ENCODE measurements around the gene RPS6KA2.
A peak's percentile ranks its signal among the peaks of the same experiment; 100 is the strongest.
"Not testable (repeated sequence)": the region's sequence is repeated elsewhere in the genome, so short reads cannot be mapped to it uniquely, and the experiment has no call there.

The RPS6KA2 gene

GRCh38 chr6:166589337-166589731 lies 37.7 kb downstream of the RPS6KA2 start:
- no peak for DNase-seq

- no peak for DNase-seq
Observed at GRCh38 chr6:166588691-166589336, 38.2 kb downstream of the RPS6KA2 start.

GRCh38 chr6:166587631-166588413 lies 39.2 kb downstream of the RPS6KA2 start:
- DNase-seq: no peak

DNA sequence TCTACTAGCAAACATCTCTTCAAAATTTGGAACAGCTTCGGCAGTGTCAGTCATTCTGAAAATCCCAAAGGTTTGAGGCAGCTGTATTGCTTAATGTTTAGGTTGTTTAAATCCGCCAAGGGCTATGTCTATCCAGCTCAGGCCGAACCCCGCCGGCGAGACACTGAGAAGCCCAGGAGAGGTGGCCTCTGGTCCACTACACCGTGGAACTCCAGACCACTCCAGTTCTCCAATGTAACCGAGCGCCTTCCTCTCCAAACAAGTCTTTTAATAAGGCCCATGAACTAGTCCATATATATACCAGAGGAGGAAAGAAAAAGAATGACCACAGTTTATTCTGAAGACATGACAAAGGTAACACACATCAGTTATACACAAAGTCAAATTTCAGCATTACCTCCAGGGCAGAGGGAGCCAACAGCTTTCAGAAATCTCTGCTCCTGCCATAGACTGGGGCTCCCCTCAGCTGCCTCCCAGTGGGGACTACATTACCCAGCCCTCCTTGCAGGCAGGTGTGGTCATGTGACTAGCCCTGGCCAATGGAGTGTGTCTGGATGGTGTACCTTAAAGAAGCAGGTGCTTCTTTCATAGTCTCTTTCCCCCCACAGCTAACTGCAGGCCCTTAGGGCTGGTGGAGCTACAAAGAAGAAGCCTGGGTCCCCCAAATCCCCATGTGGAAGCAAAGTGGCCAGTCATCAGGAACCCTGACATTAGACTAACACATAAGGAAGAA lies 40.5 kb downstream of the RPS6KA2 start, which contains the start of gene RAMACL:
RAMACL (minus strand) TSS at position 255 of the 733 bp plus-strand sequence; CDS start at position 54, 201 bp downstream.
- DNase-seq: peak in 3 of 5 donors; percentile 8 to 29 (median 29)

GRCh38 chr6:166584853-166585429 lies 42.1 kb downstream of the RPS6KA2 start:
- DNase-seq: no peak

DNA sequence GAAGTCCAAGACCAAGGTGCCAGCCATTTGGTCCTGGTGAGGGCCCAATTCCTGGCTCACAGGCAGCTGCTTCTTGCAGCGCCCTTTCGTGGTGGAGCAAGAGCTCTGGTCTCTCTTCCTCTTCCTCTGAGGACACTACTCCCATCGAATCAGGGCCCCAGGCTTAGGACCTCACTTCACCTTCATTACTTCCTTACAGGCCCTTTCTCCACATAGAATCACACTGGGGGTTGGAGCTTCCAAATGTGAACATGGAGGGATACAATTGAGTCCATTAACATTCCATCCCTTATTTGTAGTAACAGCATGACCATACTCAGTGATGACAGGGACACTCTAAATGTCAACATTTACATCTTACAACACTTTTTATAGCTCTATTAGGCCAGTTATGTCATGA lies 42.9 kb downstream of the RPS6KA2 start:
- DNase-seq: no peak

GRCh38 chr6:166583230-166583965 lies 43.7 kb downstream of the RPS6KA2 start:
- DNase-seq: no peak

GRCh38 chr6:166582258-166582657 lies 44.8 kb downstream of the RPS6KA2 start:
- DNase-seq: no peak

DNA sequence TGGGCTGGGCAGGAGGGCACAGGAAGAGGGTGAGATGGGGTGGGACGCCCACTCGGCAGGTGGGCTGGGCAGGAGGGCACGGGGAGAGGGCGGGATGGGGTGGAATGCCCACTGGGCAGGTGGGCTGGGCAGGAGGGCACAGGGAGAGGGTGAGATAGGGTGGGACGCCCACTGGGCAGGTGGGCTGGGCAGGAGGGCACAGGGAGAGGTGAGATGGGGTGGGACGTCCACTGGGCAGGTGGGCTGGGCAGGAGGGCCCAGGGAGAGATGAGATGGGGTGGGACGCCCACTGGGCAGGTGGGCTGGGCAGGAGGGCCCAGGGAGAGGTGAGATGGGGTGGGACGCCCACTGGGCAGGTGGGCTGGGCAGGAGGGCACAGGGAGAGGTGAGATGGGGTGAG lies 45.2 kb downstream of the RPS6KA2 start:
- not testable (repeated sequence) for DNase-seq

DNA sequence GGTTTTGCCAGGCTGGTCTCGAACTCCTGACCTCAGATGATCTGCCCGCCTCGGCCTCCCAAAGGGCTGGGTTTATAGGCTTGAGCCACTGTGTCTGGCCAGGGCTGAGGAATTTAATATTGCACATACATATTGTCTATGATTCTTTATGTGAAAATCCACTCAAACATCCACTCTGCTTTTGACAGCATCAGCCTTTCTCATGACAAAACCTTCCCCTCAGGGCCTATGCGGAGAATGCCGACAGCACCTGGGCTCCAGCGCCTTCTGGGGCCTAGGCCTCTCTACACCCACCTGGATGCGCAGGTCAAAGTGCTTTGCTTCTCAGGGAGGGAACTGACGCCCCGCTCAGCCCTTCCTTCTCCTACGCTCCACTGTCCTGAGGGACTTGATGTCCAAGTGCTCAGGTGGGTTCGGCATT lies 46.0 kb downstream of the RPS6KA2 start:
- no peak for DNase-seq

- DNase-seq: no peak
Observed at GRCh38 chr6:166580076-166581050, 46.7 kb downstream of the RPS6KA2 start.

- no peak for DNase-seq
Observed at GRCh38 chr6:166579237-166579850, 47.7 kb downstream of the RPS6KA2 start.

DNA sequence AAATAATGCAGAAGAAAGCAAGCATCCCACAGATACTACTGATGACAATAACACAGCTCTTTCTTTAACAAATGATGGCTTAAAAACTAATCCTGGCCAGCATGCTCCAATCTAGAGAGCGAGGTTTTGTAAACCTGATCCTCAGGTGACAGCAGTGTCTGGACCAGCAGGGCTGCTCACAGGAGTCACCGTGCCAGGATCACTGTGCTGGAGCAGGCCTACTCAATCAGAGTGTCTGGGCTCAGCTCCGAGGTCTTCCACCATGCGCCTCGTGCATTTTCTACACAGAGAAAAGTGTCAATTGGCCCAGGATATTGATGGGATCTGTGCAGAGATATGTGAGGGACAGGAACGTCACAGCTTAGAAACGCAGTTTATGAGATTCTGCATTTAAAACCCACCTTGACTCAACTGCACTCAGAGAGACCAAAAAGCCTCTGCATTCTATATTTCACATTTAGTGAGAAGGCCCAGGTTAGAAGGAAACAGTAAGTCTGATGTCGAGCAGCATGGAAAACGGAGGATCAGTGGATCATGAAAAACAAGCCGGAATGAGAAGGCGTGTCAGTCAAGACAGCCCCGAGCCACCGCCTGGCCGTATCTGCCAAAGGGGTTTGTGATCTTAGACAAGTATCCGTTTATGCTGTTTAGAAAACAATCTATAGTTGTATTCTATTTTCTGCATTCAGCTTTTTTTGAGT lies 48.4 kb downstream of the RPS6KA2 start:
- DNase-seq: no peak

- DNase-seq: no peak
Observed at GRCh38 chr6:166575205-166575604, 51.8 kb downstream of the RPS6KA2 start.

DNA sequence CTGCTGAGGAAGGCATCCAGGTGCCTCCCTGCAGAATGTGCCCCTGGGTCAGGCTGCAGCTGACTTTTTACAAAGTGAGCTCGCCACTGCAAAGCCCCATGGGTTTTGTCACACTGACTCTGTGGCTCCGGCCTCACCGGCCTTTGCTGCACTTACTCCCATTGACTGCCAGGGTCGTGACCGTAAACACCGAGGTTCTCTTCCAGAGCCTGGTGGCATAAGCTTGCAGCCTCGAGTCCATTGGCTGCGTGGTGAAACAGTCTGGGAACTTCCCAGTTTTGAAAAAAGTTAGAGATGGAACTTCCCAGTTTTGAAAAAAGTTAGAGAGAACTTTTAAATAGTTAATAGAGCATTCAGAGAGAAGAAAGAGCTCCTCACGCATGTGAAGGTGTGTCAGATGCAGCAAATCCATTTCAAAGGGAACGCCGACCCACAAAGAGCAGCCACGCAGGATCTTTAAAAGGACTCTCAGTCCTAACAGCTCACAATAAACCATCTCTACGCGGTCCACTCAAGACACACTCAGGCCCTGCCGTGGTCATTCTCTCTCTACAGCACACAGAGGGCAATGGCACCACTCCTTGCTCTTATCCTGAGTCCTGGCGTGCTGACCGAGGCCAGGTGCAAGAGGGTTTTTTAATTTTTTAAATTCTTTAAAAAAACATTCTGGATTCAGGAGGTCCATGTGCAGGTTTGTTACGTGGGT lies 53.4 kb downstream of the RPS6KA2 start:
- no peak for DNase-seq

GRCh38 chr6:166572370-166573261 lies 54.4 kb downstream of the RPS6KA2 start:
- DNase-seq: no peak

DNA sequence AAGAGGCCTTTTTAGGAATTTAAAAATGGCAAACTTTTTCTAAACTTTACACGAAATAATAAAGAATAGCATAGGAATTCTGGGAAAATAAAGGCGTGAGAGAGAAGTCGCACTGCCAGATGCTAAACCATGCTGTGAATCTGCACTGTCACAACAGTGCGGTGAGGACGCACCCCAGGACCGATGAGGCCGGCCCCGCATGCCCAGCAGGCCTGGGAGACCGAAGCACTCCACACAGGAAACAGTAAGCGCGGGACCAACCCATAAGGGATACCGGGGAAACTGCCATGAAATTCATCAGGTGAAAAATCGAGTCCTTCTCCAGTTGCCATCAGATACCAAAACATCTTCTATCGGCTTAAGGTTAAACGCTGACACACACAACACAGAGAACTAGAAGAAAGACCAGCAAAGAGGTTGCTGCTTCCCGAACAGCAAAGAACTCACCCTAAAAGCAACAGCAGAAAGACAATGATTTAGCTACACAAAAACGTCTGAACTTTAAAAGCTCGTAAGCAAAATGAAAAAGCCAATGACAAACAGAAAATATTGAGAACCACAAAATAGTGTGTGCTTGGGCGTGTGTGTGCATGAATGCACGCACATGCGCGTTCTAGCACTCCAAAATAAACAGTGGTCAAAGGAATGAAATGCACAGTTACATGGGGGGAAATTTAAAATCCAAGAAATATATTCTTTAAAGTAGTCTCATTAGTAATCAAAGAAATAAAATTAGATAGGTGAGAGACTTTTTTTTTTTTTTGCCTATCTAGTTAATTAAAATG lies 55.9 kb downstream of the RPS6KA2 start:
- no peak for DNase-seq
